22Rv1 (cell line): Measurements from ENCODE around the gene CERS3.

Experiments used
- CTCF ChIP-seq: fragments of 450-650 bp; IDR thresholded peaks from 2 replicates; pipeline ENCODE4 v1.5.1; 2017; ENCODE audit warnings: mild to moderate bottlenecking
- ZFX ChIP-seq: fragments of 450-650 bp; IDR thresholded peaks from 2 replicates; pipeline ENCODE4 v1.6.1; 2017; ENCODE audit warnings: antibody characterized with exemption, borderline replicate concordance

- no peak for TF ChIP-seq CTCF
- TF ChIP-seq ZFX: no peak
Observed at GRCh38 chr15:100570735-100571313, 42.1 kb upstream of the CERS3 start.
